ENCODE data around the gene PHAF1. TPM values are rescaled to one million over a fixed set of nuclear protein-coding genes. Genes with fewer than 3 reads are reported as not detected.

The PHAF1 gene
- total RNA-seq, 1 experiment from 2014 or later = 21.9 TPM

GRCh38 chr16:67104845-67105244, 4.9 kb upstream of the PHAF1 start:
- H3K27ac Mint-ChIP-seq (ENCODE audit: unreplicated experiment) = no peak overlapping the region
- intact Hi-C loops (cut with micrococcal nuclease; ENCODE audit: unreplicated experiment) = loop anchor here (5.0 kb wide), 2 partner anchors 57 to 88 kb away; partner anchors contain the start of gene HSF4
- CTCF ChIA-PET = interaction anchor here (2.1 kb wide), 1 partner anchor 93 kb away, joined by 5 read pairs; no protein-coding TSS in a partner anchor

GRCh38 chr16:67105246-67105645, 4.5 kb upstream of the PHAF1 start:
- DNase-seq = no peak
- BruUV-seq (replicated peaks) = no TSS peak
- peaks cover 34% of the 10 kb centered on the region for H3K36me3 Mint-ChIP-seq (ENCODE audit: insufficient read depth, unreplicated experiment)
- CTCF ChIA-PET = no interaction called here
- H3K27ac Mint-ChIP-seq (ENCODE audit: unreplicated experiment) = no peak overlapping the region
- intact Hi-C loops (cut with micrococcal nuclease; ENCODE audit: unreplicated experiment) = loop anchor here (5.0 kb wide), 1 partner anchor 57 kb away; the partner anchor contains the start of gene HSF4
- H3K4me3 Mint-ChIP-seq (ENCODE audit: low read depth, unreplicated experiment) = no peak overlapping the region
- no peaks in the 10 kb centered on the region for H3K9me3 Mint-ChIP-seq (ENCODE audit: low read depth, unreplicated experiment)
- no peaks in the 10 kb centered on the region for H3K27me3 Mint-ChIP-seq (ENCODE audit: unreplicated experiment)
- no peak for TF ChIP-seq CTCF (IDR thresholded peaks at IDR 0.05; ENCODE audit: unreplicated experiment)
- H3K4me1 Mint-ChIP-seq (ENCODE audit: low read depth, unreplicated experiment) = no peaks in the 10 kb centered on the region

More at GRCh38 chr16:67104845-67105244, 4.9 kb upstream of the PHAF1 start:
- no peaks in the 10 kb centered on the region for H3K27me3 Mint-ChIP-seq (ENCODE audit: unreplicated experiment)
- no peaks in the 10 kb centered on the region for H3K9me3 Mint-ChIP-seq (ENCODE audit: low read depth, unreplicated experiment)
- no peak for DNase-seq
- no TSS peak for BruUV-seq (replicated peaks)
- no peak for TF ChIP-seq CTCF (IDR thresholded peaks at IDR 0.05; ENCODE audit: unreplicated experiment)
- no peaks in the 10 kb centered on the region for H3K4me1 Mint-ChIP-seq (ENCODE audit: low read depth, unreplicated experiment)
- peaks cover 30% of the 10 kb centered on the region for H3K36me3 Mint-ChIP-seq (ENCODE audit: insufficient read depth, unreplicated experiment)
- H3K4me3 Mint-ChIP-seq (ENCODE audit: low read depth, unreplicated experiment) = no peak overlapping the region

GRCh38 chr16:67105881-67106280, 3.9 kb upstream of the PHAF1 start:
- CTCF ChIA-PET = no interaction called here
- H3K27ac Mint-ChIP-seq (ENCODE audit: unreplicated experiment) = no peak overlapping the region
- H3K4me3 Mint-ChIP-seq (ENCODE audit: low read depth, unreplicated experiment) = no peak overlapping the region
- DNase-seq = no peak
- H3K9me3 Mint-ChIP-seq (ENCODE audit: low read depth, unreplicated experiment) = no peaks in the 10 kb centered on the region
- BruUV-seq (replicated peaks) = no TSS peak
- H3K27me3 Mint-ChIP-seq (ENCODE audit: unreplicated experiment) = no peaks in the 10 kb centered on the region
- intact Hi-C loops (cut with micrococcal nuclease; ENCODE audit: unreplicated experiment) = loop anchor here (5.0 kb wide), 1 partner anchor 56 kb away; the partner anchor contains the start of gene HSF4
- no peaks in the 10 kb centered on the region for H3K4me1 Mint-ChIP-seq (ENCODE audit: low read depth, unreplicated experiment)
- peaks cover 39% of the 10 kb centered on the region for H3K36me3 Mint-ChIP-seq (ENCODE audit: insufficient read depth, unreplicated experiment)
- no peak for TF ChIP-seq CTCF (IDR thresholded peaks at IDR 0.05; ENCODE audit: unreplicated experiment)

- peaks cover 29% of the 10 kb centered on the region for H3K36me3 Mint-ChIP-seq (ENCODE audit: insufficient read depth, unreplicated experiment)
- no peak overlapping the region for H3K27ac Mint-ChIP-seq (ENCODE audit: unreplicated experiment)
- DNase-seq = no peak
- H3K9me3 Mint-ChIP-seq (ENCODE audit: low read depth, unreplicated experiment) = no peaks in the 10 kb centered on the region
- intact Hi-C loops (cut with micrococcal nuclease; ENCODE audit: unreplicated experiment) = loop anchor here (5.0 kb wide), 1 partner anchor 54 kb away; the partner anchor contains the start of gene HSF4
- H3K4me1 Mint-ChIP-seq (ENCODE audit: low read depth, unreplicated experiment) = peaks cover 16% of the 10 kb centered on the region
- no TSS peak for BruUV-seq (replicated peaks)
- no peak overlapping the region for H3K4me3 Mint-ChIP-seq (ENCODE audit: low read depth, unreplicated experiment)
- CTCF ChIA-PET = no interaction called here
- H3K27me3 Mint-ChIP-seq (ENCODE audit: unreplicated experiment) = no peaks in the 10 kb centered on the region
- TF ChIP-seq CTCF (IDR thresholded peaks at IDR 0.05; ENCODE audit: unreplicated experiment) = no peak
These were observed 1.3 kb upstream of the PHAF1 start for GRCh38 chr16:67108489-67108888.

Data from Calu3 (cell line).